ENCODE measurements around the gene CACNG4.

DNA sequence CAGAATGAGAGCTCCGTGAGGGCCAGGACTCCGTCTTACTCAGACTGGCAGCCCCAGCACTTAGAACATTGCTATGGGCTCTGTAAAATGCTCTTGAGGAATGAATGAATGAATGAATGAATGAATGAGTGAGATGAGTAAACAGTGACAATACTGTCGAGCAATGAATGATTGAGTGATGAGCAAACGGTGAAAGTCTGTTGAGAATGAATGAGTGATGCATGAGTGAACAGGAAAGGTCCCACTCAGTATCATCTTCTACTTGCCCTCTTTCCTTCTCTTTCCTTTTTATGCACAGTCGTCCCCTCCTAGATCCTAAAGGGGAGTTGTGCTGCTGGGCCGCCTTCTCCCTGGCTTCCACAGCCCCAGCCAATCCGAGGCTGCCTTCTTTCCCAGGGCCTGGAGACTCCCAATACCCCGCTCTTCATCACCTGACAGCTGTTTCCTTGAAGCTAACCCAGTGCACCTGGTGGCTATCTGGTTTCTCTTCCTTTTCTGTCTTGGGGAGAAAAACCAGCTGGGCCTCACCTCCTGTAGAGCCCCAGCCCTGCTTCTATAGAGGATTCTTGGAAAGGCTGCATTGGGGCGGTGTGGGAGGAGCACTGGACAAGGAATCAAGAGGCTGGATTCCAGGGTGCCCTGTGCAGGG is 47.1 kb downstream of the CACNG4 start:
- TF ChIP-seq, protein P1, sequence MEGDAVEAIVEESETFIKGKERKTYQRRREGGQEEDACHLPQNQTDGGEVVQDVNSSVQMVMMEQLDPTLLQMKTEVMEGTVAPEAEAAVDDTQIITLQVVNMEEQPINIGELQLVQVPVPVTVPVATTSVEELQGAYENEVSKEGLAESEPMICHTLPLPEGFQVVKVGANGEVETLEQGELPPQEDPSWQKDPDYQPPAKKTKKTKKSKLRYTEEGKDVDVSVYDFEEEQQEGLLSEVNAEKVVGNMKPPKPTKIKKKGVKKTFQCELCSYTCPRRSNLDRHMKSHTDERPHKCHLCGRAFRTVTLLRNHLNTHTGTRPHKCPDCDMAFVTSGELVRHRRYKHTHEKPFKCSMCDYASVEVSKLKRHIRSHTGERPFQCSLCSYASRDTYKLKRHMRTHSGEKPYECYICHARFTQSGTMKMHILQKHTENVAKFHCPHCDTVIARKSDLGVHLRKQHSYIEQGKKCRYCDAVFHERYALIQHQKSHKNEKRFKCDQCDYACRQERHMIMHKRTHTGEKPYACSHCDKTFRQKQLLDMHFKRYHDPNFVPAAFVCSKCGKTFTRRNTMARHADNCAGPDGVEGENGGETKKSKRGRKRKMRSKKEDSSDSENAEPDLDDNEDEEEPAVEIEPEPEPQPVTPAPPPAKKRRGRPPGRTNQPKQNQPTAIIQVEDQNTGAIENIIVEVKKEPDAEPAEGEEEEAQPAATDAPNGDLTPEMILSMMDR (conservative IDR thresholded peaks at IDR 0.05; ENCODE audit: low read depth, low read length) = no peak
- TF ChIP-seq RAD21 (IDR thresholded peaks at IDR 0.05; ENCODE audit: low read length) (no peak), MAZ (IDR thresholded peaks at IDR 0.05; ENCODE audit: borderline replicate concordance, low read depth, low read length) (no peak), POLR2A (IDR thresholded peaks at IDR 0.05; ENCODE audit: low read depth, low read length) (no peak), SMC3 (IDR thresholded peaks at IDR 0.05; ENCODE audit: low read depth, low read length) (no peak), MXI1 (IDR thresholded peaks at IDR 0.05; ENCODE audit: borderline replicate concordance, low read depth, low read length) (no peak), BHLHE40 (IDR thresholded peaks at IDR 0.05; ENCODE audit: low read depth, low read length) (no peak), RFX5 (IDR thresholded peaks at IDR 0.05; ENCODE audit: low read depth, low read length) (no peak)

All from IMR-90 (cell line).